Left hindlimb (tissue), 1 donor: Measurements from ENCODE around the gene ALPL.
"Not testable (repeated sequence)": the region's sequence is repeated elsewhere in the genome, so short reads cannot be mapped to it uniquely, and the experiment has no call there.

Experiments
- DNase-seq: peaks from one replicate; pipeline ENCODE4 v3.0.0-alpha.2; 2018

Gene ALPL

DNA sequence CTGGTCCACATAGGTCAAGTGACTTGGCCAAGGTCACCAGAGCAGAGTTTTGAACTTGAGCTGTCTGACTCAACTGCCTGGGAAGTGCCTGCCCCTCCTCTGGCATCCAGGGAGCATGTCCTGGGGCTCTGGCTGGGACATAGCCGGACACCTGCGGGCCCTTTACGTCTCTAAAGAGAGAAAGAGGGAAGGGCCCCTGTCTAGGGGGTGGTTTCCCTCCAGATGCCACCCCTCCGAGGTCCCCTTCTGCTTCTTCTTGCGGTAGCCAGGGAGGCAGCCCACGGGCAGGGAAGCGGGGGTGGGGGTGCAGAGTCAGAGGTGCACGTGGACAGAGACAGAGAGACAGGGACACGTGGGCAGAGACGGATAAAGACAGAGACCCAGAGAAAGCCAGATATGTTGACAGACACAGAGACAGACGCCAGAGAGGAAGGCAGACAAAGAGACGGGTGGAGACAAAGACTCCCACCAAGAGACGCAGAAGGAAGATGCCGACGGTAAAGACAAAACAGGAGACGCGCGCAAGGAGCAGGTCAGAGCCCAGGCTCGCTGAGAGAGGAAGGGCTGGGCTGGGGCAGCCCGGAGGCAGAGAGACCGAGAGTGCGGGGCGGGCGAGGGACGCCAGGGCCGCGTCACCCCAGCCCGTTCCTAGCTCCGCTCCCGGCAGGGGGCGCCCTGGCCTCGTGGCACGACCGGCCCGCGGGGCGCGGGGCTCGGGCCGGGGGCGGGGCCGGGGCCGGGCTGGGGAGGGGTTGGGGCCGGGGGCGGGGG, 458 bp upstream of the ALPL start:
- DNase-seq: peak; percentile 66

DNA sequence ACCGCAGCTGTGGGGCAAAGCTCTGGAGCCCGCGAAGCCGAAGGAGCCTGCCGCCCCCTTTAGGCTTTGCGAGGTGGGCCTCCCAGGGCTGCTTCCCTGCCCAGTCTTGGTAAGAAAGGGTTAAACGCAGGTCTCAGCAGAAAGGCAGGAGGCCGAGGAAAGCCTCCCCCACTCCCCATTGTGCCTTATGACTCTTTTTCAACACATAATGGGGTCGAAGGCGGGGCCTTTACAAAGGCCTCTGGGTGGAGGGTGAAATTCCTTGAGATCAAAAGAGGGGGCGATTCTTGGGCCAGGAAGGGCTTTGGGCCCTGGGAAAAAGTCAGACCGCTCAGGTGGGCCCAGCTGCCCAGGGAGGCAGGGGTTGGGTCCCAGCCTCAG, 880 bp downstream of the ALPL start:
- no peak for DNase-seq

DNA sequence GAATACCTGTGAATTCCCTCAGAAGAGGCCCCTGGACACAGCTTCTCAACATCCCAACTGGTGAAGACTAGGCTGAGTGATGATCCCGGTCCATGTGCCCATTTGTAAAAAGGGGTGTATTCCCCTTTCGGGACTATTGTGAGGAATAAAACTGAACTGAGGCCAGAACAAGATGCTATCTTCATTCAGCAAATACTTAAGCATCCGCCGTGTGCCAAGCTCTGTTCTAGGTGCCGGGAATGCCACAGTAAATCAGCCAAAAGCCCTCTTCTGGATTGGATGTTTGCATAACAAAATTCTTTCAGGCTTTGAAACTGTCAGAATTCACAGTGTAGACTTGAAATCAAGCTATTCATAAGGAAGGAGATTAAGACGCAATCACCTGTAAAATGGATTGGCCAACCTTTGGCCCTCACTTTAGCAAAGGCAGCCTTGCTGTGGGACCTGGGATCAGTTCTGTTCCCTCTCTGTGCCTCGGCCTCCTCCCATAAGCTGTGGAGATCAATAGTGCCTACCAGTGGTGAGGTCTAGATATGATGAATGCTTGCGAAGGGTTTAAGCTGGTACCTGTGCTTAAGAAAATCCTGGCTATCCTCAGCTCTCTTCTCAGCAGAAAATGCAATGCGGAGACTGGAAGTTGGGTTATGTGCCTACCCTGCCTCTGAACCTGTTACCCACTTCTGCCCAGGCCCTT, 1.8 kb downstream of the ALPL start:
- DNase-seq: no peak

DNA sequence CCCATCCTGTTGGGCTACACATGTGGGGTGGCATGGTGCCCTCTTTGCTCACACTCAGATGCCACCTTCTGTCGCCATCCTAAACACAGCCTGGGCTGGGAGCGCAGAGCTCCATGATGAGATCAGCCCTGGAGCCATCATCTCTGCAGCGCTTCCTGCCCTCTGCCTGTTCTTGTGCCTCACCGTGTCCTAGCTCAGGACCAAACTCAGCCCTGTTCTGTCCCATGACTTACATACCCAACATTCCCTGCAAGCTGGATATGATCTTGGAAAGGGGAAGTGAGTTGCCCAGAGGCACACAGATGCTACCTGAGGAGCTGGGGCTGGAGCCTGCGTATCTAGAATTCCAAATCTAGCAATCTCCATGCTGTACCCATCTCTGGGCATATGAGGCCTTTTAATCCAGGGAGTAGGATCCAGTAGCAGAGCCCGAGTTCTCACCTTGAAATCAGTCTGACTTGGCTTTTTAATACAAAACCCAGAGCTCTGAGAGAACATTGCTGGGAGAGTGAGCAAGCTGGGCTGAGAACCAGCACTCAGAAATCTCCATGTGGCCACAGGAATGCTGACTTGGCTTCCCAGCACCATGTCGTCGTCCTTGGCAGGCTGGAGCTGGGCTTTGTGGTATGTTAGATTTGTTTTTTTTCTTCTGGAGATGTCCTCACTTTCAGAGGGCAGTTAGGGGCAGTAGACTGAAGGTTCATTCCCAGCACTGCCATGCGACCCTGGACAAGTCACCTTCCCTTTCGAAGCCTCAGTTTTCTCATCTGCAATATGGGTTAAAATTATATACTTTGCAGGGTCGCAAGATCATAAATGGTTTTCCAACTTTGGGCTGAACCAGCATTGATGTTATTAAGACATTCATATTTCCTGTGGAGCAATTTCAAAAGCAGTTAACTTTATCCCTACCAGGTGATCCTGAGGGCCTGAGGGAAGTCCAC, 2.6 kb downstream of the ALPL start:
- DNase-seq: peak; percentile 79

DNA sequence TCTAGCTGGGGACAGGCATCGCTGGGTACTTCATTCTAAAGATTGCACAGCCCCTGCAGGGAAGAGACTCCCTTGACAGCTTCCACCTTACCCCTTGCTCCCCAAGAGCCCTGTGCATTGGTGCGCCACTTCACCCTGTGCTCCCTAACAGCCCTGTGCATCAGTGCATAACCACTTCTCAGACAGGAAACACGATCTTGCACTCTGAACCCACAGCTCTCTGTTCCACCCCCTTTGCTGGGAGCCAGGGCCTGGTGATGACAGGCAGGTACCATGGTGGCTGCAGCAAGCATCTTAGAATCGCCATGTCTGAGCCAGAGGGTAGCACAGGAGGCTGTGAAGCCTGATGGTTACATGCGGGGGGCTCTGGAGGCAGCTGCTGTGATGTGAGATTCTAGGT, 5.0 kb downstream of the ALPL start:
- DNase-seq: no peak

DNA sequence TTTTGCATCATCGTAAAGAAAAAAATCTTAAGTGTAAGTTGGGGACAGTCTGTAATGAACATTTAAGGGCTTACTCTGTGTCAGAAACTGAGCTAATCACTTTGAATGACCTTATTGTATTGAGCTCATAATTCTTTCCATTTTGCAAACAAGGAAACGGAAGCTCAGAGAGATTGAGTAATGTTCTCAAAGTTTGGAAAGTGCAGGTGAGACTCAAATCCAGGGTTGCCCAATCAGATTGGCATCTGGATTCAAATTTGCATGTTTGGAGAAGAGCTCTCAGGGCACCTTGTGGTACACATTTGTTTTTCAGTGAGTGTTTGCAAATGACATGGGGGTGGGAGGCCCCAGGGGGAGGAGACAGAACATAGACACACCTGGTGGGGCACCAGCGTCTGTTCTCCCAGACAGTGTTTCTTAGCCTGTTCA, 8.0 kb downstream of the ALPL start:
- no peak for DNase-seq

DNA sequence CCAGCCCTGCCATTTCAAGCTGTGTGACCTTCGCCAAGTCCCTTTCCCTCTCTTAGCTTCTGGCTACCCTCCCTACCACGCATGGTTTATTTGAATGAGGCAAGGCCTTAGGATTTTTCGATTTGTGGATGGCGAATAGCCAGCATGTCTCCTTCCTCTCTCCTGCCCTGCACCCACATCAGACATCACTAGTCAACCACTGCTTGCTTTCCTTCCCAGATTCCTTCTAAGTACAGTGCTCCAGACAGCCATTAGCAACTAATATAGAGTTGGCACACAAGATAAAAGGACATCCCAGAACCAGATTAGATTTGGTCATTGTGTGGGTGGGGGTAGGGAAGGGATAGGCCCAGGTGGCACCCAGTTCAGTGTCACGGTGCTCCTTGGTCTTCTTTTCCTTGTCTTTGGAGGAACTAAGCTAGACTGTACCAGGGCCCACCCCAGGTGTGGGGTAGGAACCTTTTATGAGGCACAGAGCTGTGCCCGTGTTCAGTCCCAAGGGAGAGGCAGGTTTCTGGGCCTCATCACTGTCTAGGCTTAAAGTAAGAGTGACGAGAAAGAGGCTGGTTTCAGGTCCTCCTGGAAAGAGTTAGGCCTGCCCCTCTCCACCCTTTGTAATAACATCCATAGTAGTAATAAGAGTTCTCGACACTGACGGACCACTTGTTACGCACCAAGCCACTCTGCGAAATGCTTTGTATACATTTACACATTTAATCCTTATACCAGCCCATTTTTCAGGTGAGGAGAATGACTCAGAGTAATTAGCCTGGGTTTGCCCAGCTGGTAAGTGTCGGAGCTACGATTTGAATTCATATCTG, 8.6 kb downstream of the ALPL start:
- no peak for DNase-seq

DNA sequence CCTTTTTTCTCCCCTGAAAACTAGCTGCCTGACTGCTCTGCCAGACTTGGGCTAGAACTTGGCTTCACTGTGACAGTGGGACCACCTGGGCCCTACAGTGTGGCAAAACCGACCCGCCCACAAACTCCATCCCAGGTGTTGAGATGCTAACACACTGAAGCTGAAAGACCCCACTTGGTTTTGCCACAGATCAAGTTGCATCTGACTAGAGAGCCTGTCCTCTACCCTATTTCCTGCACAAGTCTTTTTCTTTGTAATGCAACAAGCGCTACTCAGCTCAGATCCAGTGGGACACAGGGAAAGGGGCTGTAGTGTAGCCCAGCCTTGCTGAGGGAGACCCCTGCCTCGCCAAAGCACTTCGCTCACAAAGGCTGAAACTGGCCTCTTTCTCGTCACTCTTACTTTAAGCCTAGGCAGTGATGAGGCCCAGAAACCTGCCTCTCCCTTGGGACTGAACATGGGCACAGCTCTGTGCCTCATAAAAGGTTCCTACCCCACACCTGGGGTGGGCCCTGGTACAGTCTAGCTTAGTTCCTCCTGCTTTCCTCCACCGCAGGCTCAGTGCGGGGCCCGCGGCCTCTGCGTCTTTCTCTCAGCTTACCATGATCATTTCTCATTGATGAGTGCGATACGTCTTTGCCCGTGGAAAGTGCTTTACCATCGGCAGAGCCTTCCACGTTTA, 9.7 kb downstream of the ALPL start:
- DNase-seq: no peak

DNA sequence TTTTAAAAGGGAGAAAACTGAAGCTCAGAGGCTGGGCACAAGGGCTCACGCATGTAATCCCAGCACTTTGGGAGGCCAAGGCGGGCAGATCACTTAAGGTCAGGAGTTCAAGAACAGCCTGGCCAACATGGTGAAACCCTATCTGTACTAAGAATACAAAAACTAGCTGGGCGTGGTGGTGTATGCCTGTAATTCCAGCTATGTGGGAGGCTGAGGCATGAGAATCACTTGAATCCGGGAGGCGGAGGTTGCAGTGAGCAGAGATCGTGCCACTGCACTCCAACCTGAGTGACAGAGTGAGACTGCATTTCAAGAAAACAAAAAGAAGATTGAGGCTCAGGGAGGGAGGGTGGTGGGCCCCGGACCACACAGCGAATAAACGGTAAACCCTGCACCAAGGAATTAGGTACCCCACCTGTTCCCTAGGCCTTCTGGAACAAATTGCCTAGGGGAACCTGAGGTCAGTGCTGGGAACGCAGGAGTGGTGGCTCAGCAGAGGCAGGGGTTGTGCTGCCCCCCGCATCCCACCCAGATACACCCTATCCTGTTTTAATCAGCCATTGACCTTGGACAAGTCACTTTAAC, 10.4 kb downstream of the ALPL start:
- not testable (repeated sequence) for DNase-seq

DNA sequence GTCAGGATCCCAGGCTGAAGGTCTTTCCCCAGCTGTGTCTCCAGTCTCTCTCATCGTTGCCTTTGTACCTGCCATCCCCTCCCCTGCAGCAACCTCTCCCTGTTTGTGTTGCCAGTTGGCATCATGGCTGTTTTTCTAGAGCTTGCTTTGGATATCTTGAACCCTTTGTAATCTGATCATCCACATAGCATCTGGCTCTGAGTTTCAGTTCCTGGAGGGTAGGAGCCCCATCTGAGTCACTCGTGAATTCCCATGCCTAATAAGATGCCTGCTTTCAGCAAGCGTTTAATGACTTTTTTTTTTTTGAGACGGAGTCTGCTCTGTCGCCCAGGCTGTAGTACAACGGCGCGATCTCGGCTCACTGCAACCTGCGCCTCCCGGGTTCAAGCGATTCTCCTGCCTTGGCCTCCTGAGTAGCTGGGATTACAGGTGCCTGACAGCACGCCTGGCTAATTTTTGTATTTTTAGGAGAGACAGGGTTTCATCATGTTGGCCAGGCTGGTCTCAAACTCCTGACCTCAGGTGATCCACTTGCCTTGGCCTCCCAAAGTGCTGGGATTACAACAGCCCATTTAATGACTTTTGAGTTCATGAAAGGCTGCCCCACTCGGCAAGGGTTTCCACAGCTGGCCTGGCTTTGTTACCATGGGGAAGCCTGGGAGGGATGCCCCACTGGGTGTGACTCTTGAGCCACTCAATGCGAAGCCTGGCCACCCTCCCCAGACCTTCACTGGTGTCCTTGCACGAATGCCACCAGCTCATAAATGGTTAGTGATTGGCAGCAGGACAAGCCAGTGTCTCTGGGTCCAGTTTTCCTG, 11.9 kb downstream of the ALPL start:
- DNase-seq: no peak

DNA sequence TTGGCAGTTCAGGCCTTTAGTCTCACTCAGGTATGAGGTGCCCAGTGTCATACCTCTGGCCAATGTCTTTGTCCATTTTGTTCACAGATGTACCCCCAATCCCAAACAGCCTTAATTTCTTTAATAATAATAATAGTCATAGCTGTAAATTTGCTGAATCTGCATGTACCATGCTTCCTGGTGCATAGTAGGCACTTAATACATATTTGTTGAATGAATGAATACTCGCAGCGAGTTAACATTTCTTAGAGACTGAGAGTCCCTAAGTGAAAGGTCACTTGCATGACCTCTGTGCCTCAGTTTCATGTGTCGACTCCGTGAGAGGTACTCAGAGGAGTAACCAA, 12.5 kb downstream of the ALPL start:
- DNase-seq: no peak

DNA sequence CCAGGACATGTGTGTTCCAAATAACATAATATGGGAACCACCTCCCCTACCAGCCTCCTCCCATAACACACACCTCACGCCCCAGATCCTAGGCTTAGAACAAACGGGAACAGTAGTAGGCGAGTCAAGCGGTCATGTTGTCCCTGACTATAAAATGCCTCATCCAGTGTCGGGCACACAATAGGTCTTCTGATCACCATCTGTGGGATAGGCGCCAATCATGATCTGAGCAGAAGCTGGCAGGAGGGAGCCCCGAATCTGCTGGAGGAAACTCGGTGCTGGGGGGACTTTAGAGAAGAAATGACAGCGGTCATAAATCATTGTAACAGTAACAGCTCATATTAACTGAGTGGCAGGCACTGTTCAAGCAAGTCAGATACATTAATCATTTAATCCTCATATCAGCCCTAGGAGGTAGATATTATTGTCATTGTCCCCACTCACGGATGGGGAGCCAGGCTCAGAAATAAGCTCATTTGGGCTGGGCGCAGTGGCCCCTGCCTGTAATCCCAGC, 13.4 kb downstream of the ALPL start:
- DNase-seq: no peak

DNA sequence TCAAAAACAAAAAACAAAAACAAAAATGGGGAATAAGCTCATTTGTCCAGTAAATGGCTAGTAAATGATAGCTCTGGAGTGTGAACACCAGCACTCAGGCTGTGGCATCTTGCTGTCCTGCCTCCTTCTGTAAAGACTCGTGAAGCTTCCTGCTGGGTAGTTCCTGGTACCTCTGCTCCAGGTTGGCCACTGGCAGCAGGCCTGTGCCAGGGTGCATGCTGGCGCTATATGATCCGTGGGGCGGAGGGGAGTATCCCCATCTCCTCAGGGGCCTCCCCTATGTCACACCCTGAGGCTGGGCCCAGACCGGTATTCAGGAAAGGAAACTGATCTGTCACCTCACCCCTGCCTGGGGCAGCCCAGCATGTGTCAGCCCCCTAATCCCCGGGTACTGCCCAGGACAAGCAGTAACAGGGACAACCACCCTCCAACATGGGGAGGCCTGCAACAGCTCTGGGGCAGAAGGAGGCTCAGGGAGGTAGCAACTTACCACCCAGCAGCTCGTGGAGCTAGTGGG, 14.1 kb downstream of the ALPL start:
- DNase-seq: no peak

DNA sequence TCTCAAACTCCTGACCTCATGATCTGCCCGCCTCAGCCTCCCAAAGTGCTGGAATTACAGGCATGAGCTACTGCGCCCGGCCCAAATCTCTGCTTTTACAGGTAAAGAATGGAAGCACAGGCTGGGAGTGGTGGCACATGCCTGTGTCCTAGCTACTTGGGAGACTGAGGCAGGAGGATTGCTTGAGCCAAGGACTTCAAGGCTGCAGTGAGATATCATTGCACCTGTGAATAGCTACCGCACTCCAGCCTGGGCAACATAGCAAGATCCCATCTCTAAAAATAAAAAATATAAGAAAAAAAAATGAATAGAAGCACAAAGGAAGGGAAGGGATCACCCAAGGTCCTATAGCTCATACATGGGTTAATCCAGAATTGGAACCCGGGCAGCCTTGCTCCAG, 15.0 kb downstream of the ALPL start:
- no peak for DNase-seq

DNA sequence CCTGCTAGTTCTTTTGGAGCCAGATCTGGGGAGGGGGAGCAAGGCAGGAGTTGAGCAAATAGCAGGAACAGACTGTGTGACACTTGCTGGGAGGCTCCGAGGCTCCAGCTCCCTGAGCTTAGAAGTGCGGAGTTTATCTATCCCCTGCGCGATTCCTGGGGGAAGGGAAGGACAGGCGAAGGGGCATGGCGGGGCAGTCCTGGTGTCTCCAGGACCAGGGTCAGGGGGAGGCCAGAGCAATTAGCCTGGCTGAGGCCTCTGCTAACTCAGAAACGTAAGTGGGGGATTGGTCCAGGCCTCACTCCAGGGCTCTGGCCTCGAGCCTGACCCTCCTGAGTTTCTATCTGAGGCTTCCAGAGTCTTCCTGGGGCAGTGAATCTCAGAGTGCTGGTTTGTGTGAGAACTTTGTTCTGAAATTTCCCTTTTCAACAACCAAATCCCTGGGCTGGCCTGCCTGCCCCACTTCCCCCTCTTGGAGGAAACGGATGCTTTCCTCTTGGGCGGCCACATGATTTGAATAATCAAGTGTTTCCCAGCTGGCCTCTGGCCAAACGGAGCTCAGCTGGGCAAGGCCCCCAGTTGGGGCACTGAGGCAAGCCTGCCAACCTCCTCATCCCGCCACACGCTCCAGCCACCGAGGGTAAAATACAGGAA, 15.6 kb downstream of the ALPL start:
- no peak for DNase-seq

DNA sequence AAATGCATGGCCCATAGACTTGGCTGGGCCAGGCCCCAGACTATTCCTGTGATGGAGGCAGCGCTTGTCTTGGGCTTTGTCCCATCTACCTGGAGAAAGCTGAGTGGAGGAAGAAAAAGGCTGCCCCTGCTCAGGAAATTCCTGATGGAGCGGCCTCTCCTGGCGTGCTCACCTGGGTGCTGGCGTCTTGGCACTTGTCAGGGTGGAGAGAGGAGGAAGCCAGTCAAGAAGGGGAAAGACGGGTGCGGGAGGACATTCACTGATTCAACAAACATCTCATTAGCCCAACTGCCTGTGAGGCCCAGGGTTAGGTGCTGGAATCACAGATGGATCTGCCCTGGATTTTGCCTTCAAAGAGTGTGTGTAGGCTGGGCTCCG, 16.1 kb downstream of the ALPL start:
- no peak for DNase-seq

DNA sequence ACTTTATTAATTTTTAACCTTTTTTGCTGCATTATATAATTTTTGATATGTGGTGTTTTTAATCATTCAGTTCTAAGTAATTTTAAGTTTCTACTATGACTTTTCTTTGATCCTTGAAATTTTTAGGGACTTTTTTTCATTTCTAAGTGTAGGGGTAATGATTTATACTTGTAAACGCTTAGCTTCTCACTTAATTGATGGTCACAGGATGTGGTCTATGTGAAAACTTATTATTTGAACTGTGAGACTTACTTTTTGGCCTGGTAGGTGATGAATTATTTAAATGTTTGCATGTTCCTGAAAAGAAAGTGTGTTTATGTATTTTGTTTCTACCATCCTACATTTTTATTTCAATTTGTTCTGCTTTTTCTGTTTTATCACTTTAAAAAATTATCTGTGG, 17.2 kb downstream of the ALPL start:
- no peak for DNase-seq

DNA sequence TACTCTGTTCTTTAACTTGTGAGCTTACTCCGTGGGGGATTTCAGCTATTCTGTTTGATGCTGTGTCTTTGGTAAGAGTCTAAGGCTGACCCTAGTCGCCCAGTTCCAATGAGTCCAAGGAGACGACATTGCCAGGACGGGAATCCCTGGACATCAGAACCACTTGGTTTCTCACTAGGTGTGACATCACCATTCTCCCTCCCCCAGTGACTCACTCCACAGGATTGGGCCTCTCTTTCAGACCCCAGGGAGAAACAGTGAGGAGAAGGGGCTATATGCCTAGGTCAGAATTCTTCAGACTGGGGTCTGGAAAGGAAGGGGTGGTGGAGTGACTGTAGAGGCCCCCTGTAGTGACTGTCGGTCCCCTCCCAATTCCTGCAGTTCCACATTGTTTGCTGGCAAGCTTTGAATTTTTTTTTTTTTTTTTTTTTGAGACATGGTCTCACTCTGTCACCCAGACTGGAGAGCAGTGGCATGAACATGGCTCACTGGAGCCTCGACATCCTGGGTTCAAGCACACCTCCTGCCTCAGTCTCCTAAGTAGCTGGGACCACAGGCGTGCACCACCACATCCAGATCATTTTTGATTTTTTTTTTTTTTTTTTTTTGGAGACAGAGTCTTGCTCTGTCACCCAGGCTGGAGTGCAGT, 21.3 kb downstream of the ALPL start:
- DNase-seq: no peak

DNA sequence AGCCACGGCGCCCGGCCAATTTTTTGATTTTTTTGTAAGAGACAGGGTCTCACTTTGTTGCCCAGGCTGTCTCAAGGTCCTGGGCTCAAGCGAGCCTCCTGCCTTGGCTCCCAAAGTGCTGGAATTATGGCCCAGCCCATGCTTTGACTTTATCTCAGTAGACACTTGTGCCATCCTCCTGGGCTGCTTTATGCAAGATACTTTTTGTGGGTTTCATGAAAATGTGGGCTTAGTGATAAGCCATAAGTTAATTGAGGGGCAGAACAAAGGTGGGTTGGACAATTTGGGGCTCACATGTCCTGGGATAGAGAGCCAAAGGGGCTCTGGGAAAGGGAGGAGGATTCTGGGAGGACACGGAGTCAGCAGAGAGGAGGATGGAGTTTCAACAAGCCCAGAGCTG, 22.0 kb downstream of the ALPL start:
- DNase-seq: no peak
